Coronary artery (tissue), 2 donors: Measurements from ENCODE around the gene OGG1.

Experiments
- DNase-seq: peaks from one replicate; pipeline ENCODE4 v3.0.0-alpha.2; 2017; ENCODE audit warnings: low spot score
- H3K27ac ChIP-seq, 2 donors: fragments of 200-600 bp; sonication (generic); one replicate each; pipeline ENCODE4 v1.5.1; 2016 to 2019
- H3K4me3 ChIP-seq: fragments of 200-600 bp; sonication (generic); 2 replicates; pipeline ENCODE4 v1.5.1; 2016; ENCODE audit warnings: mild to moderate bottlenecking, moderate library complexity
- TF ChIP-seq, protein P1 (sequence below): fragments of 200-600 bp; sonication (generic); IDR thresholded peaks from one replicate; pipeline ENCODE4 v1.5.1; 2019; ENCODE audit warnings: antibody characterized with exemption

Gene OGG1

DNA sequence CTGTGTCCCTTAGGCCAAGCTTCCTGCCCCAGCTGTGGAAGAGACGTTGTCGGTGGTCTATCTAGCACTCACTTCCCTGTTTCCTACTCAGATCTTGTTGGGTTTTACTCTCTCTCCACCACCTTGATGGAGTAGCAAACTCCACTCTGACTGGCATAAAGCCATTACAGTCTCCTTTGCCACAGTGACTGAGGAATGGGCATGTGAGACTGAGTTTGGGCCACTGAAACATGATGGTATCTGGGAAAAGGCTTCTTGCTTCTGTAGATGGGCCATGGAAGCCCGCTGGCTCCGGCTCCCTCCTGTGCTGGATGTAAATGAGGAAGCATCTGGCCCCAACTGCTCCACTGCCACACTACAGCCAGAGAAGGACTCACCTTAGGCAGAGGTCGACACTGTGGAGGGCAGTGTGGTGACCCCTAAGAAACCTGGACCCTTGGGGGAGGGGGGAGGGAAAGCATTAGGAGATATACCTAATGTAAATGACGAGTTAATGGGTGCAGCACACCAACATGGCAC is 29.4 kb downstream of the OGG1 start:
- DNase-seq, result no peak
- peak overlapping the region in 1 of 2 donors; percentile 47 for H3K27ac ChIP-seq
- no peak overlapping the region for H3K4me3 ChIP-seq
- TF ChIP-seq, protein P1, sequence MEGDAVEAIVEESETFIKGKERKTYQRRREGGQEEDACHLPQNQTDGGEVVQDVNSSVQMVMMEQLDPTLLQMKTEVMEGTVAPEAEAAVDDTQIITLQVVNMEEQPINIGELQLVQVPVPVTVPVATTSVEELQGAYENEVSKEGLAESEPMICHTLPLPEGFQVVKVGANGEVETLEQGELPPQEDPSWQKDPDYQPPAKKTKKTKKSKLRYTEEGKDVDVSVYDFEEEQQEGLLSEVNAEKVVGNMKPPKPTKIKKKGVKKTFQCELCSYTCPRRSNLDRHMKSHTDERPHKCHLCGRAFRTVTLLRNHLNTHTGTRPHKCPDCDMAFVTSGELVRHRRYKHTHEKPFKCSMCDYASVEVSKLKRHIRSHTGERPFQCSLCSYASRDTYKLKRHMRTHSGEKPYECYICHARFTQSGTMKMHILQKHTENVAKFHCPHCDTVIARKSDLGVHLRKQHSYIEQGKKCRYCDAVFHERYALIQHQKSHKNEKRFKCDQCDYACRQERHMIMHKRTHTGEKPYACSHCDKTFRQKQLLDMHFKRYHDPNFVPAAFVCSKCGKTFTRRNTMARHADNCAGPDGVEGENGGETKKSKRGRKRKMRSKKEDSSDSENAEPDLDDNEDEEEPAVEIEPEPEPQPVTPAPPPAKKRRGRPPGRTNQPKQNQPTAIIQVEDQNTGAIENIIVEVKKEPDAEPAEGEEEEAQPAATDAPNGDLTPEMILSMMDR, result no peak

DNA sequence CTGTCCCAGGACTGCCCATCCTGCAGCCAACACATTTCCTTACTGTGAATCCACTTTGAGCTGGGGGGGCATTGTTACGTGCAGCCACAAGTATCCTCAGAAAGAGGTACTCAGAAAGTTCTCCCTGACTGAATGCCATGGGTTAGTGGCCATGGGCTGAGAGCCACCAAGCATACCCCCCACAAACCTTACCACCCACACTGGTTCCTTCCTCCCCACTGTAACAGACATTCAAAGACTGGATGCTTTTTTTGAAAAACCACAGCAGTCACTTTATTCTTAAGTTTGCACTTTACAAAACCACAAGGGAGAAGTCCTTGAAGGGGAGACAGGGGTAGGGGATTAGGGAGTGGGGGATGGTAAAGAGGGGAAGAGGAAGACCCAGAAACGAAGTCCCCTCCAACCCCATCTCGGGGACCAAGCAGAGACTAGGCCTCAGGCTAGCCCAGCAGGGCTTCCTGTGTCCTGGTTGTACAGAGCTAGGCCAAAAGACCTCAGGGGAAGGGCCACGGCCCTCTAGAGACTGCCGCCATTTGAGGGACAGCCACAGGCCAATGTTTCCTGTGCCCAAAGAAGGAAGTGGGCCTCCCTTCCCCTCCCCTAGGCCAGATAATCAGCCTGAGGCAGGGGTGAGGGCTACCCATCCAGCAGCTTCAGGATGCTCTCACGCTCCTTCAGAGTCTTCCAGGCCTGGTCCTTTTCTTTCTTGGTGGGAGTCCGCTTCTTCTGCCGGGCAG is 30.1 kb downstream of the OGG1 start:
- no peak for DNase-seq
- H3K27ac ChIP-seq, result peak overlapping the region in 1 of 2 donors; percentile 40
- TF ChIP-seq, protein P1, result no peak
- no peak overlapping the region for H3K4me3 ChIP-seq

DNA sequence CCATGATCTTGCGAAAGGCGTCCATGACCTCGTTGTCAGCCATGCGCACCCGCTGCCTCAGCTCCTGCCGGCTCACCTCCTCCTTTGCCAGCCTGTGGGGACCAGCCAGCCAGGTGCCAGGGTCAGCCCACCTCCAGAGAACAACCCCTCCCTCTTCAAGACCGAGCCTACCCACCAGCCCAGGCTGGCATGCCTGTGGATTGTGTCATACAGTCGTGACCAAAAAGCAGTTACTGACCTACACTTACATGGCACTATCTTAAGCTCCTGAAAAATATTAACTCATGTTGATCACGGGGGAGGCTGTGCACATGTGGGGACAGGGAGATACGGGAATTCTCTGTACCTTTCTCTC is 30.7 kb downstream of the OGG1 start:
- no peak for DNase-seq
- TF ChIP-seq, protein P1, result no peak
- peak overlapping the region in 1 of 2 donors; percentile 40 for H3K27ac ChIP-seq
- H3K4me3 ChIP-seq, result no peak overlapping the region

DNA sequence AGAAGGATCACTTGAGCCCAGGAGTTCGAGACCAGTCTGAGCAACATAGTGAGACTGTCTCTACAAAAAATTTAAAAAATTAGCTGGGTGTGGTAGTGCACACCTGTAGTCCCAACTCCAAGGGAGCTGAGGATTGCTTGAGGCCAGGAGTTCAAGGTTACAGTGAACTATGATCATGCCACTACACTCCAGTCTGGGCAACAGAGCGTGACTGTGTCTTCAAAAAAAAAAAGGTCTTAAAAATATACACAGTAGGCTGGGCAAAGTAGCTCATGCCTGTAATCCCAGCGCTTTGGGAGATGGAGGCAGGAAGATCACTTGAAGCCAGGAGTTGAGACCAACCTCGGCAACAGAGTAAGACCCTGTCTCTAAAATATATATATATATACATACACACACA is 31.2 kb downstream of the OGG1 start:
- no peak overlapping the region for H3K4me3 ChIP-seq
- TF ChIP-seq, protein P1, result no peak
- DNase-seq, result no peak
- H3K27ac ChIP-seq, result no peak overlapping the region

DNA sequence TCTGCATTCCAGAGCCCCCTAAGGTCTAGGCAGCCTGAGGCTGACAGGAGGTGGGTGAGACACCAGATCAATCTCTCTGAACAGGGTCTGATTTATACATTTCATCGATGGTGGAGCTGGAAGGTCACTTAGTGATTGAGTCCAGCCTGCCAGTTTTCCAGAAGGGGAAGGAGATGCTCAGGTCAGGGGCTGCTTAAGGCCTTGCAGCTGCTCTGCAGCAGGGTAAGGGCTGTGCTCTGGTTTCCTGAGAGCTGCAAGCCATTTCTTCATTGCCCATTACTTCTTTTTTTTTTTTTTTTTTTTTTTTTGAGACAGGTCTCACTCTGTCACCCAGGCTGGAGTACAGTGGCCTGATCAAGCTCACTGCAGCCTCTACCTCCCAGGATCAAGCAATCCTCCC is 31.8 kb downstream of the OGG1 start:
- no peak overlapping the region for H3K4me3 ChIP-seq
- no peak for DNase-seq
- TF ChIP-seq, protein P1, result no peak
- no peak overlapping the region for H3K27ac ChIP-seq

DNA sequence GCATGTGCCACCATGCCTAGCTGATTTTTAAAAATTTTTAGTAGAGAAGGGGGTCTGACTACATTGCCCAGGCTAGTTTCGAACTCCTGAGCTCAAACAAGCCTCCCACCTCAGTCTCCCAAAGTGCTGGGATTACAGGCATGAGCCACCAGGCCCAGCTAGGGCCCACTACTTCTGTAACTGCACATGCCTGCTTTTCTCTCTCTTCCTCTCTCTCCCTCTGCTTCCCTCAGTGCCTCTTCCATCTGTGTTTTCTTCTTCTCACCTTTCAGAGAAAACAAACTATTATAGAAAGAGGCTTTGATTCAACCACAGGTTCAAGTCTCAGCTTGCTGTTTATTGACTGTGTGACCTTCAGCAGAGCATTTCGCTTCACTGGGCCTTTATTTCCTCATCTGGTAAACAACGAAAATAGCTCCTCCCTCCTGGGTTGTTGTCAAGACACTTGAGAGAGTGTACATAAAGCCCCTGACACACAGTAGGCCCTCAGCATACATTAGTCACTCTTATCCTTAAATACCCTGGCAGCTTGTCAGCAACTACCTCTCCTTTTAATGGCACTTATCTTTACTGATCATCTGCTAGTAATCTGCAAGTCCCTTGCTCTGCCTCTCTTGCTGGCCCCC is 32.3 kb downstream of the OGG1 start:
- no peak for DNase-seq
- no peak overlapping the region for H3K4me3 ChIP-seq
- TF ChIP-seq, protein P1, result no peak
- no peak overlapping the region for H3K27ac ChIP-seq

DNA sequence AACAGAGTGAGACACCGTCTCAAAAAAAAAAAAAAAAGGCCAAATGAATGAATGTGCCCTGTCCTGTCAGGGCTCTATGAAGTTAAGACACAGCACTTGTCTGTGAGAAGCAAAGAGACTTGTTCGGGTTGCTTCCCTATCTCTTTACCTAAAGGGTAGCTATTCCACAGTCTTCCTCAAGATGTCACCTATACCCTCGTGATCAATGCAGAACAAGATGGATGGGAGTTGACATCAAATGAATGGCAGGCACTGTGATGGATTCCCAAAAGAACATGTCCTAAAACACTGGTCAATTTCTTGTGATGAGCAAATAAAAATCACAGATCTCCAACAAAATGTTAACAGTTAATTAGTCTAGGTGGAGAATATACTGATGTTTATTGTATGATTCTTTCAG is 33.0 kb downstream of the OGG1 start:
- TF ChIP-seq, protein P1, result no peak
- no peak overlapping the region for H3K4me3 ChIP-seq
- H3K27ac ChIP-seq, result no peak overlapping the region
- DNase-seq, result no peak
